Type B pancreatic cell (in vitro differentiated cells): ENCODE measurements around the gene ZNF19. TPM values are rescaled to one million over a fixed set of nuclear protein-coding genes. Genes with fewer than 3 reads are reported as not detected.
A peak's percentile ranks its signal among the peaks of the same experiment; 100 is the strongest.

Experiments
- DNase-seq: peaks from one replicate; pipeline ENCODE4 v3.0.0; 2021; ENCODE audit warnings: mixed read lengths; ENCODE audit not compliant: unreplicated experiment; ENCODE audit errors: extremely low spot score
- H3K27ac Mint-ChIP-seq: 2 replicates; pipeline ENCODE4 v1.8.0; 2021; ENCODE audit warnings: mild to moderate bottlenecking, mixed read lengths
- H3K27me3 Mint-ChIP-seq: 2 replicates; pipeline ENCODE4 v1.8.0; 2021; ENCODE audit warnings: mixed read lengths
- H3K36me3 Mint-ChIP-seq: 2 replicates; pipeline ENCODE4 v1.8.0; 2021; ENCODE audit warnings: mixed read lengths
- H3K4me1 Mint-ChIP-seq: one replicate; pipeline ENCODE4 v1.8.0; 2021; ENCODE audit warnings: mixed read lengths; ENCODE audit not compliant: unreplicated experiment
- H3K4me3 Mint-ChIP-seq: 2 replicates; pipeline ENCODE4 v1.8.0; 2021; ENCODE audit warnings: mild to moderate bottlenecking, mixed read lengths
- H3K9me3 Mint-ChIP-seq: 2 replicates; pipeline ENCODE4 v1.8.0; 2021; ENCODE audit warnings: mixed read lengths
- total RNA-seq: library from RNA; stranded (reverse); gene quantifications from 2 replicates; pipeline ENCODE4 v1.2.1, GENCODE V29; 2021; ENCODE audit warnings: low replicate concordance
- TF ChIP-seq, protein P1 (sequence below): fragments of 200-600 bp; sonication (generic); conservative IDR thresholded peaks from 2 replicates; pipeline ENCODE4 v1.5.0; 2021; ENCODE audit warnings: antibody characterized with exemption, mild to moderate bottlenecking

The ZNF19 gene
- total RNA-seq, 1 donor from 2014 or later = 7.6 TPM

DNA sequence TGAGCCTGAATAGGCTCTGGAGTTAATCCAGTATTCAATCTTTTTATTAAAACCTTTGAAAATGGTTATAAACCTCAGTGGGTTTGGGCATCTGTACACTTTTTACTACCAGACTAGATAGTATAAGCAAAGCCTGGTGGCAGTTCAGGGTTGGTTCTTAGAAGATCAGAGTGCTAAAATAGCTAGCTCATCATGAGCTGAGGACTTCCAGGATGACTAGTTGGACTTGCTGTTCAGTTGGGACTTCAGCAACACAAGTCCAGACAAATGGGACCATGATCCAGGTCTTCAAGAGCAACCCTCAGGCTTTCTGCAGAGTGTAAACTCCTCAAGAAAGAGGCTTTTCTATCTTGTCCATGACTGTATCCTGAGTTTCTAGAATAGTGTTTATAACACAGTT, 1.2 kb upstream of the ZNF19 start:
- TF ChIP-seq, protein P1, sequence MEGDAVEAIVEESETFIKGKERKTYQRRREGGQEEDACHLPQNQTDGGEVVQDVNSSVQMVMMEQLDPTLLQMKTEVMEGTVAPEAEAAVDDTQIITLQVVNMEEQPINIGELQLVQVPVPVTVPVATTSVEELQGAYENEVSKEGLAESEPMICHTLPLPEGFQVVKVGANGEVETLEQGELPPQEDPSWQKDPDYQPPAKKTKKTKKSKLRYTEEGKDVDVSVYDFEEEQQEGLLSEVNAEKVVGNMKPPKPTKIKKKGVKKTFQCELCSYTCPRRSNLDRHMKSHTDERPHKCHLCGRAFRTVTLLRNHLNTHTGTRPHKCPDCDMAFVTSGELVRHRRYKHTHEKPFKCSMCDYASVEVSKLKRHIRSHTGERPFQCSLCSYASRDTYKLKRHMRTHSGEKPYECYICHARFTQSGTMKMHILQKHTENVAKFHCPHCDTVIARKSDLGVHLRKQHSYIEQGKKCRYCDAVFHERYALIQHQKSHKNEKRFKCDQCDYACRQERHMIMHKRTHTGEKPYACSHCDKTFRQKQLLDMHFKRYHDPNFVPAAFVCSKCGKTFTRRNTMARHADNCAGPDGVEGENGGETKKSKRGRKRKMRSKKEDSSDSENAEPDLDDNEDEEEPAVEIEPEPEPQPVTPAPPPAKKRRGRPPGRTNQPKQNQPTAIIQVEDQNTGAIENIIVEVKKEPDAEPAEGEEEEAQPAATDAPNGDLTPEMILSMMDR = no peak
- DNase-seq = no peak
- H3K9me3 Mint-ChIP-seq = no peaks in the 10 kb centered on the region
- no peaks in the 10 kb centered on the region for H3K4me1 Mint-ChIP-seq
- H3K27ac Mint-ChIP-seq = no peak overlapping the region
- no peak overlapping the region for H3K4me3 Mint-ChIP-seq
- H3K27me3 Mint-ChIP-seq = peaks cover 11% of the 10 kb centered on the region
- no peaks in the 10 kb centered on the region for H3K36me3 Mint-ChIP-seq

- H3K4me1 Mint-ChIP-seq = peaks cover 13% of the 10 kb centered on the region
- peak overlapping the region; percentile 93 for H3K4me3 Mint-ChIP-seq
- peak overlapping the region; percentile 93 for H3K27ac Mint-ChIP-seq
- TF ChIP-seq, protein P1 = no peak
- H3K36me3 Mint-ChIP-seq = no peaks in the 10 kb centered on the region
- H3K27me3 Mint-ChIP-seq = peaks cover 3% of the 10 kb centered on the region
- no peaks in the 10 kb centered on the region for H3K9me3 Mint-ChIP-seq
- peak; percentile 78 for DNase-seq
Observed at GRCh38 chr16:71484006-71484893, 4.9 kb downstream of the ZNF19 start.

DNA sequence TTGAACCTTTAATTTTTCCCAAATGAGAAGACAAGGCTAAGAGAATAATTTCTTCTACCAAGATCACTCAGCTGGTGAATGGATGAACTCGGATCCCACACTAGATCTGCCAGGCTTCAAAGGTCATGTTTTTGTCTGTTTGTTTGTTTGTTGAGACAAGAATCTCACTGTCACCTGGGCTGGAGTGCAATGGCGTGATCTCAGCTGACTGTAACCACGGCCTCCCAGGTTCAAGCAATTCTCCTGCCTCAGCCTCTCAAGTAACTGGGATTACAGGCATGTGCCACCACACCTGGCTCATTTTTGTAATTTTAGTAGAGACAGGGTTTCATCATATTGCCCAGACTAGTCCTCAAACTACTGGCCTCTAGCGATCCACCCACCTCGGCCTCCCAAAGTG, 6.6 kb downstream of the ZNF19 start:
- no peak overlapping the region for H3K4me3 Mint-ChIP-seq
- H3K27ac Mint-ChIP-seq = no peak overlapping the region

DNA sequence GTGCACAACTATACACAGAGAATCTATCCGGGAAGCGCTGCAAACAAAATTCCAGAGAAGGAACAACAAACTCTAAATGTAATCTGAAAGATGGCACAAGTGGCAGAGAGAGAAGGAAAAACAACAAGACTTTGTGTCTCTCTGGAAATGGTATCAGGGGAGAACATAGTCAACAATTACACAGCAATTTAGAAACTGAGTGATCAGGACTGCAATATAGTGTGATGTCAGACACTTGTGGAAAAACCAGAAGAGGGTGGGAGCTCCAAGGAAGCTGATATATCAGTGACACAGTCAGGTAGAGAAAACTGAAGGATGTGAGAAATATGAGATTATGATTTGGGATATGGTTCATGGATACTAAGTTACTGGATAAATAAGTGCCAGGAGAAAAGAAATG, 8.2 kb downstream of the ZNF19 start:
- peaks cover 13% of the 10 kb centered on the region for H3K4me1 Mint-ChIP-seq
- H3K9me3 Mint-ChIP-seq = no peaks in the 10 kb centered on the region
- TF ChIP-seq, protein P1 = no peak
- peaks cover 5% of the 10 kb centered on the region for H3K36me3 Mint-ChIP-seq
- no peaks in the 10 kb centered on the region for H3K27me3 Mint-ChIP-seq
- H3K4me3 Mint-ChIP-seq = no peak overlapping the region
- no peak for DNase-seq
- no peak overlapping the region for H3K27ac Mint-ChIP-seq

More for the DNA sequence above, 6.6 kb downstream of the ZNF19 start:
- Mint-ChIP-seq H3K36me3 (peaks cover 3% of the 10 kb centered on the region), H3K9me3 (no peaks in the 10 kb centered on the region), H3K4me1 (peaks cover 13% of the 10 kb centered on the region), H3K27me3 (peaks cover under 1% of the 10 kb centered on the region)
- DNase-seq = no peak
- TF ChIP-seq, protein P1 = no peak

DNA sequence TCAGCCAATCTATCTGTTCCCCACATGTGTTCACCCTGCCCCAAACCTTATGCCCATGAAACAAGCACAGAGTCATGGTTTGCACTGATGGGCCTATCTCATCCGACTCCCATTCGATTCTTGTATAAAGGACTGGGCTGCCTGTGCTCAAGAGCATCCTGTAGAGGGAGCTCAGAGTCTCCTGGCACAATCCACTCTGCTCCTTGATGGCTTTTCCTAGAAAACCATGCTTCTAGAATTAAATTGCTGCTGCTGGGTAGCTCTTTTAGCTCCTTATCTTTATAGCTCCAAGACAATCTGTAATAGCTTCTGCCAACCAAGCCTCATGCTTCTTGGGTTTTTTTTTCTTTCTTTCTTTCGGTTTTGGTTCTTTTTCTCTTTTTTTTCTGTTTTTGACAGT, 9.7 kb downstream of the ZNF19 start:
- H3K9me3 Mint-ChIP-seq = no peaks in the 10 kb centered on the region
- TF ChIP-seq, protein P1 = peak; percentile 68
- no peak for DNase-seq
- H3K4me3 Mint-ChIP-seq = no peak overlapping the region
- H3K27ac Mint-ChIP-seq = no peak overlapping the region
- H3K4me1 Mint-ChIP-seq = peaks cover 8% of the 10 kb centered on the region
- peaks cover 9% of the 10 kb centered on the region for H3K36me3 Mint-ChIP-seq
- no peaks in the 10 kb centered on the region for H3K27me3 Mint-ChIP-seq
